HEK293 (cell line): ENCODE measurements around the gene CLEC19A.

Source experiments
- HOXD13 ChIP-seq: sonication (generic); formaldehyde crosslinking; IDR thresholded peaks from 2 replicates; pipeline ENCODE4 v1.8.0; 2022; ENCODE audit warnings: missing genetic modification reagents, borderline replicate concordance
- KLF1 ChIP-seq: fragments of 450-650 bp; formaldehyde crosslinking; IDR thresholded peaks from 2 replicates; pipeline ENCODE4 v1.5.1; 2016; ENCODE audit warnings: missing biosample characterization, missing genetic modification characterization
- SETDB1 ChIP-seq: IDR thresholded peaks from one replicate; pipeline ENCODE4 v1.6.1; 2017; ENCODE audit warnings: mild to moderate bottlenecking, low read length, moderate library complexity, mixed read lengths; ENCODE audit not compliant: insufficient read length
- SP2 ChIP-seq: fragments of 450-650 bp; formaldehyde crosslinking; IDR thresholded peaks from 2 replicates; pipeline ENCODE4 v1.5.1; 2016; ENCODE audit warnings: missing biosample characterization, missing genetic modification characterization
- TCF7L2 ChIP-seq: IDR thresholded peaks from 2 replicates; pipeline ENCODE4 v1.6.1; 2011; ENCODE audit warnings: low read depth, mild to moderate bottlenecking, inconsistent platforms, low read length, moderate library complexity, borderline replicate concordance
- YY1 ChIP-seq: fragments of 450-650 bp; formaldehyde crosslinking; IDR thresholded peaks from 2 replicates; pipeline ENCODE4 v1.5.1; 2018; ENCODE audit warnings: missing biosample characterization, missing genetic modification characterization
- ZNF354C ChIP-seq: fragments of 450-650 bp; formaldehyde crosslinking; IDR thresholded peaks from 2 replicates; pipeline ENCODE4 v1.5.1; 2016; ENCODE audit warnings: missing biosample characterization, missing genetic modification characterization, low read depth, borderline replicate concordance
- ZNF366 ChIP-seq: fragments of 450-650 bp; formaldehyde crosslinking; conservative IDR thresholded peaks from 2 replicates; pipeline ENCODE4 v1.5.1; 2016; ENCODE audit warnings: missing biosample characterization, missing genetic modification characterization
- ZNF639 ChIP-seq: fragments of 450-650 bp; formaldehyde crosslinking; IDR thresholded peaks from 2 replicates; pipeline ENCODE4 v1.5.1; 2016; ENCODE audit warnings: missing biosample characterization, missing genetic modification characterization
- ZNF76 ChIP-seq: fragments of 450-650 bp; formaldehyde crosslinking; IDR thresholded peaks from 2 replicates; pipeline ENCODE4; 2016; ENCODE audit warnings: low read depth, missing biosample characterization, missing genetic modification characterization, borderline replicate concordance
- TF ChIP-seq, protein P1 (sequence below): fragments of 450-650 bp; formaldehyde crosslinking; IDR thresholded peaks from 2 replicates; pipeline ENCODE4 v1.5.1; 2016; ENCODE audit warnings: missing biosample characterization, missing genetic modification characterization

- TF ChIP-seq SETDB1: no peak
- no peak for TF ChIP-seq SP2
- TF ChIP-seq, protein P1, sequence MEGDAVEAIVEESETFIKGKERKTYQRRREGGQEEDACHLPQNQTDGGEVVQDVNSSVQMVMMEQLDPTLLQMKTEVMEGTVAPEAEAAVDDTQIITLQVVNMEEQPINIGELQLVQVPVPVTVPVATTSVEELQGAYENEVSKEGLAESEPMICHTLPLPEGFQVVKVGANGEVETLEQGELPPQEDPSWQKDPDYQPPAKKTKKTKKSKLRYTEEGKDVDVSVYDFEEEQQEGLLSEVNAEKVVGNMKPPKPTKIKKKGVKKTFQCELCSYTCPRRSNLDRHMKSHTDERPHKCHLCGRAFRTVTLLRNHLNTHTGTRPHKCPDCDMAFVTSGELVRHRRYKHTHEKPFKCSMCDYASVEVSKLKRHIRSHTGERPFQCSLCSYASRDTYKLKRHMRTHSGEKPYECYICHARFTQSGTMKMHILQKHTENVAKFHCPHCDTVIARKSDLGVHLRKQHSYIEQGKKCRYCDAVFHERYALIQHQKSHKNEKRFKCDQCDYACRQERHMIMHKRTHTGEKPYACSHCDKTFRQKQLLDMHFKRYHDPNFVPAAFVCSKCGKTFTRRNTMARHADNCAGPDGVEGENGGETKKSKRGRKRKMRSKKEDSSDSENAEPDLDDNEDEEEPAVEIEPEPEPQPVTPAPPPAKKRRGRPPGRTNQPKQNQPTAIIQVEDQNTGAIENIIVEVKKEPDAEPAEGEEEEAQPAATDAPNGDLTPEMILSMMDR (tag by site-specific recombination): no peak
- TF ChIP-seq KLF1 (tag by site-specific recombination): no peak
- TF ChIP-seq ZNF76: no peak
- no peak for TF ChIP-seq ZNF639 (tag by site-specific recombination)
- TF ChIP-seq ZNF354C: no peak
- TF ChIP-seq ZNF366: no peak
- TF ChIP-seq HOXD13: no peak
- TF ChIP-seq YY1 (tag by site-specific recombination): no peak
- no peak for TF ChIP-seq TCF7L2
Observed at GRCh38 chr16:19301931-19302330, 16.4 kb downstream of the CLEC19A start.
